GM21390 (cell line): ENCODE data around the gene ANKH.
"Not testable (repeated sequence)": the region's sequence is repeated elsewhere in the genome, so short reads cannot be mapped to it uniquely, and the experiment has no call there.

Experiments
- ATAC-seq: cut with Tn5 transposase; IDR thresholded peaks from one replicate; pipeline ENCODE4 v1.9.1; 2021; ENCODE audit not compliant: unreplicated experiment

The ANKH gene

DNA sequence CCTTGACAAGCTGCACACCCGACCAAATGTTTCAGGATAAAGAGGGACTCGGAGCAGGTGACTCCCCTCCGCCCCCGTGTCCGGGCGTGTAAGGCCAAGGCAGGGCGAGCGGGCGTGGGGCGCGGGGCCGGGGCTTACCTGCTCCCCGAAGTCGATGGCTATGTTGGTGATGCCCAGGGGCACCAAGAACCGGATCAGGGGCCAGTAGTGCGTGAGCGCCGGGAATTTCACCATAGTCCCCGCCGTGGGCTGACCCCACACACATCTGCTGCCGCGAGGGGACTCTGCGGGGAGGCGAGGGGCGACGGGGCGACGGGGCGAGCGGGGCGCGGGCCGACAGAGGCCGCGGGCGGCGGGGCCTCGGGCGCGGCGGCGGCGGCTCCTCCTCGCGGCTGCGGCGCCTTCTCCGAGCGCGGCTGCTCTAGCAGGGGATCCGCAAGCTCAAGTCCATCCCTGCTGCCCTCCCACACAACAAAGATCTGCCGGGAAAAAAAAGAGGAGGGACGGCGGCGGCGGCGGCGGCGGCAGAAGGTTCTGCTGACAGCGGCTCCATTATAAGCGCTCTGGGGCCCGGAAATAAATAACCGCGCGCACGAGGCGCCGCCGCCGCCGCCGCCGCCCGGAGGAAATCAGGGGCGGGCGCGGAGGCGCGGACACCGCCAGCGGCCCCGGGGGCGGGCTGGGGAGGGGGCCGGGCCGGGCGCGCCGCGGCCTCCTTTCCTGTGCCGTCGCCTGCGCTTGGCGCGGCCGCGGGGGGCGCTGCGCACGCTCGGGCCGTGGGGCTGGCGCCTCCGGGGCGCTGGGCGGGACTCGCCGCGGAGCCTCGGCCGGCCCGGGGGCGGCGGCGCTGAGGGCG is at the start of gene ANKH:
TSS of gene ANKH (minus strand) at position 565 of the 856 bp plus-strand sequence. CDS start at position 234, 331 bp downstream.
- peak; percentile 90 for ATAC-seq

DNA sequence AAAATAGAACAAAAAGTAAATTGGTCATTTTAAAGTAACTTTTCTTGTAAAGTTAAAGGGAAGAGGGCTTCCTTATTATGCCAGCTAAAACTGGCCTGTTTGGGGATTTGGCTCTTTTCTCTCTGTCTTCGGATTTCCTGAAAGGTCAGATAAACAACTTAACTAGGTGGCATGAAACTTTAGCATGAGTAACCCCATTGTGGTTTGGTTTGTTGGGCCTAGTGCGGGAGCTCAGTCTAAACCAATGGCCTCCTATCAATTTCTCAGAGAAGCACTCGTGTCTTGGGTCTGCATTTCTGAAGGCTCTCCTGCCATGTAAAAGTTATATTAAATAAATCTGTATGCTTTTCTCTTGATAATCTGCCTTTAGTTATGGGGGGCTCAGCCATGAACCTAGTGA is 48.5 kb upstream of the ANKH start:
- ATAC-seq = no peak

DNA sequence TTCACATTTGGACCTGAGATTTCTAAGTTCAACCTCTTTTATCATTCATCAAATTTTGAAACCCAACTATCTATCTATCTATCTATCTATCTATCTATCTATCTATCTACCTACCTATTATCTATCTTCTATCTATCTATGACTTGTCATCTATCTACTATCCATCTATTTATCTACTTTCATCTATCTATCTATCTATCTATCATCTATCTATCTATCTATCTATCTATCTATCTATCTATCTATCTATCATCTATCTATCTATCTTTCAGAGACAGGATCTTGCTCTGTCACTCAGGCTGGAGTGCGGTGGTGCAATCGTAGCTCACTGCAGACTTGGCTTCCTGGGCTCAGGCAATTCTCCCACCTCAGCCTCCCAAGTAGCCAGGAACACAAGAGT is 47.5 kb upstream of the ANKH start:
- ATAC-seq = not testable (repeated sequence)

DNA sequence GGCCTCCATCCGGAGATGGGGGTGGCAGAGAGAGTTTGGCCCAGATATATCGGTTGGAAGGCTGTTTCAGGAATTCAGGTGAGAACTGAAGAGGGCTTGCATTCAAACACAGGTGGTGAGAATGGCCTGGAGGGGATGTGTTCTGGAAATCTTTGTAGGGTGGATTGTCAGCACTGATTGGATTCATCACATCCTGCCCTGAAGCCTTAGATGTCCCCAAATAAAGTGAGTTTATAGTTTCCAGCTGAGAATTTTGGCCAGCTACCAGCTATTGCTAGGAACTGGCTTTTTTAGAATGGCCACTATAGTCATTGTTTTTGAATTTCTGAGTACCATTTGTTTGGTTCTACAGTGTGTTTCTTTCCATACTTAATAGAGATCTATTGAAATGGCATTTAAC is 46.1 kb upstream of the ANKH start:
- no peak for ATAC-seq

DNA sequence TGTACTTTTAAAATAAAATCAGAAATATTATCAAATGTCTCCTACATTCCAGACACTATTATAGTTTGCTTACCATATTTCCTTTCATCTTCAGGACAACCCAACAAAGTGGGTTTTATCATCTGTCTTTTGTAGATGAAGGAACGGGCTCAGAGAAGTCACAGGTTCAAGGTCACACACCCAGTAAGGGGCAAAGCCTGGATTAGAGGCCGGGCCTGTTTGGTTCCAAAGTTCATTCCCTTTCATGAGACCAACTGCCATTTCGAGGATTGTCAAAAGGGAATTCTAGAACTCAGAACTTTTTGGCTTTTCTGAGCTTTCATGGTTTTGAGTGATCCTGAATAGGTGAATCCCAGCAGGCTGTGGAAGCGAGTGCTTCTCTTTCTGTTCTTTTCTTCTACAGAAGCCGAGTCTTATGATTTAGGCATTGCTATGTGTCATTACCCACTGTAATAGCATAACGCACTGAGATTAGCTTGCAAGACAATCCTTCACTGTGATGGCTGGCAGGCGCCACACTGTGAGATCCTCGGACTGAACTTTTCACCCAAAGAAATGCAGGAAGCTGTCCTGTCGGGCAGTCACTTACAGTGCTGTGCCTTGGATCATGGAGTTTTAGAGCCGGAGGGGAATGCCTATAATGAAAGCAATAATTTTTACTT is 43.8 kb upstream of the ANKH start:
- no peak for ATAC-seq

DNA sequence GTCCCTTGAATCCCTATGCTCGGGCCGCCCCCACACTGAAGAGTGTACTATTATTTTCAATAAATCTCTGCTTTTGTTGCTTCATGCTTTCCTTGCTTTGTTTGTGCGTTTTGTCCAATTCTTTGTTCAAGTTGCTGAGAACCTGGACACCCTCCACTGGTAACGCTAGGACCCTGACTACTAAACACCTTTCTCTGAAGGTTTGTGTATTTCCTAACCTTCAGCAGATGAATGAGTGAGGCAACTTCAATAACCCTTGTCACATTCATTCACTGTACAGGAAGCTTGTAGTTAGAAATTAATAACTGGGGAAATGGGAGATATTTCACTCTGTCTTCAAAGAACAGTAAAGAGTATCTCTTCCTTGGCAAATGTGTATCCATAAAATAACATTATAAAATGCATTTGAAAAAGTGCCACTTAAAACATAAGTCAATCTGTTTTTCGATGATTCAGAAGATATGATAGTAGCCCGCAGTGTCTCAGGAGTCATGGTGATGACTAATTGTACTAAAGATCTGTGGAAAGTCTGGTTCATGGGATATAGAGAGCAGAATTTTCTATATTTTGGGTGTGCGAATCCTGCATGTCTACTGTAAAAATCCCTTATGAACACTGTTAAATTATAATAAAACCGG is 43.2 kb upstream of the ANKH start:
- ATAC-seq = no peak

DNA sequence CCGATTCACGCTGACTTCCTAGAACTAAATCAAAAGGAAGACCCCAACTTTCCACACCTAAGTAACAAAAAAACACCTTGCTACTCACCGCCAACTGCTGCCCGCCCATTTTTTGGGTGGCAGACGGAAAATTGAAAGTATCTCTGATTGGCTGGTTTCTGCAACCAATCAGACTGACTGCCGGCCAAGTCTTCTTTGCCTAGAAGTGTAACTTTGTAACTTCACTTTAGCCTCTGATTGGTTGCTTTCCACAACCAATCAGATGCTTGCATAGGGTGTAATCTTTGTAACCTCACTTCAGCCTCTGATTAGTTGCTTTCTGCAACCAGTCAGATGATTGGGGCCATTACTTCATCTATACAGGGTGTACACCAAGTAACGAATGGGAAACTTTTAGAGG is 42.6 kb upstream of the ANKH start:
- ATAC-seq = no peak

DNA sequence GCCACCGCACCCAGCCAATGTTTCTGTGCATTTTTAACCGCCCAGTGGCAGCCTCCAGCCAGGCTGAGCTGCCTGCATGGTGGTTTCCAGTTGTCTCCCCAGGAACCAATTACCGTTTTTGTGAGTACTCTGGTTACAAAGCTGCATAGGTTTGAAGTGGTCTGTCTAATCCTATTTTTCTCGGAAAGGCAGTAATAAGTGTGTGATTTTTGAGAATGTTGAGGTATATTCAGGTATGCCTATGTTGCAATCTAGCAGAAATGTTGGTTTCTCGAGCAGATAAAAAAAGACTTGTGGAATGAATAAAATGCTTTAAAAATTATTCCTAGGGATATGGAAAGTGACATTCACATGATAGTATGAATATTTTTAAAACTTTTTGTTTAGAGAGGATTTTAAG is 41.5 kb upstream of the ANKH start:
- no peak for ATAC-seq

DNA sequence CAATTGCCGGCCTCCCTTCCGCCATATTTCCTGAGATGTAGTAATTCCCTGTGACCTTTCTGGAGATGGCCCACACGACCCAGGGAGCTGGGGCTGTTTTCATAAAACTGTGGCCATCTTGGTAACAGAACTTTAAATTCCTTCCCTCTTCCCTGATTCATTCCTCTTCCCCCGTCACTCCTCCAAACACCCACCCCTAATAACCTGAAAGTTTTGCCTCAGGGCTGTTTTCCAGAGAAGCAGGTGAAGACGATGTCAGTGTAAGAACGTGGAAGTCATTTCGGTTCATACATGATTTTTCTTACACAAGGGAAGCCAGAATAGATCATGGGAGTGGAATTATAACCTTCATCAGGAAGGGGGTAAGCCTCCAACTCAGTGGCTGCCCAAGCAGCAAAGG is 40.6 kb upstream of the ANKH start:
- no peak for ATAC-seq

DNA sequence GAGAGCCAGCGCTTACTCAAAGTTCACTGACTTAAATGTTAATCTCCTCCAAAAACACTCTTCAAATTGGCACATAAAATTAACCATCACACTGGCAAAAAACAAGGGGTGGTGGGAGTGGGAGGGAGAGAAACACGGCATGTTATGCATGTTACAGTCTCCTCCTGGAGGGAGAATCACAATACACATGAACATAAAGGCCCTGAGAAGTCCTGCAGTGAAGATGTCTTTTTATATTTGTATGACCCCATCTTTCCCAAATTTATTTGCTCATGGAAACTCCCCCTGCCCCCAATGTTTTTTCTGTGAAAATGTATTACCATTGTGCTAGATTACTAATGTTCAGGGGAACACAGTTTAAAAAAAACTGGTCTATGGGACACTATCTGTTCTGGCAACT is 37.8 kb upstream of the ANKH start:
- no peak for ATAC-seq

DNA sequence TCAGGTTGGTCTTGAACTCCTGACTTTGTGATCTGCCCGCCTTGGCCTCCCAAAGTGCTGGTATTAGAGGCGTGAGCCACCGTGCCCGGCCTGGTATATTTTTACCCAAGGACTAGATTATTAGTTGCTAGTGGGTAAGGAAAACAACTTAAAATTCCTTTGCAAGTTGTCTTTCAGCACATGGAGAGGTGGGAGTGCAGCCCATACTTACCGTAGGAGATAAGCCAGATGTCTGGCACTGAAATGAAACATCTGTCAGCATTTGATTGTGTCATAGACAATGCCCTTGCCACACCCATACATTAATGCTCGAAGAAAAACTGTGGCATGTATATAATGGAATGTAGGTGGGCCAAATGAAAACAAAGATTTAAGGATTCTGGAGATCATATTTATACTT is 36.6 kb upstream of the ANKH start:
- ATAC-seq = no peak

DNA sequence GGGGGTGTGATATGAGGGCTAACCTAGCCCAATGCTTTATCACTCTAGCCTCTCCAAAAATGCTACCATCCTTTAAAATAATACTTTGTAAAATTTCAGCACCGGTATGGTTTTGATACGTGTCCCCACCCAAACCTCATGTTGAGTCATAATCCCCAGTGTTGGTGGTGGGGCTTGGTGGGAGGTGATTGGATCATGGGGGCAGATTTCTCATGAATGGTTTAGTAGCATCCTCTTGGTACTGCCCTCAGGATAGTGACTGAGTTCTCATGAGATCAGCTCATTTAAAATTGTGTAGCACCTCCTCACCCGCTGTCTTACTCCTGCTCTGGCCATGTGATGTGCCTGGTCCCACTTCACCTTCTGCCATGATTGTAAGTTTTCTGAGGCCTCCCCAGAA is 35.0 kb upstream of the ANKH start:
- ATAC-seq = no peak

DNA sequence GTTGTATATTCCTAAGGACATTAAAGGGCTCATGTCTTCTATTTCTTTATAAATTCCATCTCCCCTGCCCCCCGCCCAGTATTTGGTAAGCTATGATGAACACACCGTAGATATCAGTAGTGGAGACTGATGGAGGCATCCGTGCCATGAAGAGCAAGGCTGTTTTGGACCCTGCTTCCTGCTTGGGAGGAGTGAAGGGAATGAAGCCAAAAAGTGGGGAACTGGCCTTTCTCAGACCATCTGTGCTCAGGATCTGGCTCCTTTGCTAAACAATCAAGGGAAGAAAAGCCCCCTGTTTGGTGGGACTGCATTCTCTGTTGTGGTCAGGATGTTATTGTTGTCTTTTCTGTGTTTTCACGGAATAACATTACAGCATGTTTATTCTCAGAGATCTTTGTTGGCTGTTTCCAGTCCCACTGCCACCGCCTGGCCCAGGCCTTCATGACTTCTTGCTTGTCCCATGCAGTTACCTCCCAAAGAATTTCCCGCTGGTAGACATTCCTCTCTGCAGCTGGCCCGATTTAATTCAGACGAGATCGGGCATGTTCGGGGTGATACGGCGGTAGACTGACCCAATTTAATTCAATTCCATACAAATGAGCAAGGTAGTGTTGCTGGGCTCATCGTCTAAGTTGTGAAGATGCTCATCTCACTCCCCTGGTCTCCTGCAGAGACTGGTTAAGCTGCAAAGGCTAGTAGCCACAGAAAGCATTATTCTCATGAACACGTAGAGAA is 31.4 kb upstream of the ANKH start:
- no peak for ATAC-seq

DNA sequence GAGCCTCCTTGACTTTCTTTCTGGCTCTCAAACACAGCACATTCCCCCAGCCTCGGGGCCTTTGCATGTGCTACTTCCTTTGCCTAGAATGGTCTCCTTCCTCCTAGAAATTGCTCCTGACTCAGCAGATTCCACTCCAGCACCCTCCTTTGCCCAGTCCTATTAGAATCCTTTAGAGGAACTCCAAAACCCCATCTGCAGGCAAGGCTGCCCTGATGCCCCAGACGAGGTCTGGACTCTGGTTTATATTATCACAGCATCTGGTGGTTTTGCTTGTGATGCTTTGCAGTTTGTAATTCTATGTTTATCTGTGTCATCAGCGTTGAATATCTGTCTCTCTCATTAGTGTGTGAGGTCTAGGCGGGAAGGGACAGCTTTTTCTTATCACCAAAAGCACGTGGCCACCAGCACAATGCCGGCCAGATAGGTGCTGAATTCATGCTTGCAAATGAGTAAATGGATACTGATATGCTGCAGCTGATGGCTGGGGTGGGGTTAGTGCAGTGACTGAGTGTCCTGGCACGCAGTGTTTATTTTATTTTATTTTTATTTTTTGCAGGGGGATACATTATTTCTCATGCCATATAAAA is 30.0 kb upstream of the ANKH start:
- ATAC-seq = no peak

DNA sequence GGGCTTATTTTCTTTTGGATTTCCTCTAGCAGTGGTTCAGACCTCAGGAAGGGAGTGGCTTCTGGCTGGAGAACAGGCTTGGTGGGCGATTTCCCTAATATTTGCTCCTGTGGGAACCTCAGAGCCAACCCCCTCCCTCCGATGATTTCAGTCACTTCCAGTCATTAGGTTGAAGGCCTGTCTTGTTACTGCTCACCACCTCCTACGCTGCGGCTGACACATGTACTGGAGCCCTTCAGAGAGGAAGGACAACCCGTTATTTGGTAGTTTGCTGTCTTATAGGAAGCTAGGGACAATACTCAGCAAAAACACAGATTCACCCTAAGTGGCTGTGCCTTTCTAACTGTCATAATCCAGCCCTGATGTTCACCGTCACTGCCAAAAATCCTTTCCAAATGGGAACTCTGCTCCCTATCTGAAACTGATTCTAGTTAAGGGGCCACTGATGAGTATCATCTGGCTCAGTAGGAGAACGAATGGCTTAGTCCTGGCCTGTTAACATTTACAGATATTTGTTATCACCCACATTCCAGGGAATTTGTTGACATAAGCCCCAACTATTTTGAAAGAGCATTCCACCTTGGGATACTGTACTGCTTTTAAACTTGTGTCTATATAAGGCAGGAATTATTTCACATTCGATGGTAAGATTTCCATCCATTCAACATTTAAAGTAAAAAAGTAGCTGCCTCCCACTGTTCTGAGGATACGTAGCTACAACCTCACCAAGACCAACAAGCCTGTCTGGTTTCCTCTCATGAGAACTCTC is 29.3 kb upstream of the ANKH start:
- no peak for ATAC-seq

DNA sequence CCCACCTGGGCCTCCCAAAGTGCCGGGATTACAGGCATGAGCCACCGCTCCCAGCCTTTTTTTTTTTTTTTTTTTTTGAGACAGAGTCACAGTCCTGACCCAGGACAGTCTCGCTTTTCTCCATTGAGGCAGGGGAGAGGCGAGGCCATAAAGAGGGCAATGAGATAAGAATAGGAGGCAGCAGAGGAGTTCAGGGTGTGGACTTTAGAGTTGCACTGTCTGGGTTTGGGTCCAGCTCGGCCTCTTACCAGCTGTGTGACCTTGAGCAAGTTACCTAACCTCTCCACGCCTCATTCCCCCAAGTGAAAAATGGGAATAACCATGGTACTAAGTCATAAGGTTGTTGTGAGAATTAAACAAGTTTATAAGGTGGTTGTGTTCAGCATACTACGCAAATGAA is 24.6 kb upstream of the ANKH start:
- no peak for ATAC-seq

DNA sequence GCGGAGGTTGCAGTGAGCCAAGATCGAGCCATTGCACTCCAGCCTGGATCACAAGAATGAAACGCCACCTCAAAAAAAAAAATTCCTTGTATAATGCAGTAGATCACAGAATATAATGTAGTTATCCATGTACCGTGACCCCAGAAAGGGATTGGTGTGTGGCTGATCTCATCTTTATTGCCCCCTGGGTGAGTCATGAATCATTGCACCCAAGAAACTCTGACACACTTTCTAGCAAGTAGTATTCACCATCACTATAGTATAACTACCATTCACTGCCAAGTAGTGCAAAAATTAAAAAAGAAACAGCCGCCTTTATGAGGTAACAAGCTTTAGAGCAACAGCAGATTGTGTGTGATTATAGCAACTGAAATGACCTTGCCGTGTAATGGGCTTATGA is 23.7 kb upstream of the ANKH start:
- ATAC-seq = no peak

DNA sequence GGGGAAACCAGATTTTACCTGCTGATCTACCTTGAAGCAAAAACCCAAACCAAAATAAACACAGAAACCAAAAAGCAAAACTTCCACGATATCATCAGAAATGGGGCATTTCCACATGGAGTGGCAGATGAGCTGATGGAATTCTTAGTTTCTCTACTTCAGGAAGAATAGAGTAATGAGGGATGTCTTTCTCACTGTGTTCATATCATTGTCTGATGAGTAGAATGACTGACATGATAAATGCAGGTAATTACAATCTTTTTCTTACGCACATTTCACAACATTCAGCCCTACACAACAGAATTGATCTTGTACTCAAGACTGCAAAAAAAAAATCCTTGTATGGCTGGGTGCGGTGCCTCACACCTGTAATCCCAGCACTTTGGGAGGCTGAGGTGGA is 23.2 kb upstream of the ANKH start:
- no peak for ATAC-seq

DNA sequence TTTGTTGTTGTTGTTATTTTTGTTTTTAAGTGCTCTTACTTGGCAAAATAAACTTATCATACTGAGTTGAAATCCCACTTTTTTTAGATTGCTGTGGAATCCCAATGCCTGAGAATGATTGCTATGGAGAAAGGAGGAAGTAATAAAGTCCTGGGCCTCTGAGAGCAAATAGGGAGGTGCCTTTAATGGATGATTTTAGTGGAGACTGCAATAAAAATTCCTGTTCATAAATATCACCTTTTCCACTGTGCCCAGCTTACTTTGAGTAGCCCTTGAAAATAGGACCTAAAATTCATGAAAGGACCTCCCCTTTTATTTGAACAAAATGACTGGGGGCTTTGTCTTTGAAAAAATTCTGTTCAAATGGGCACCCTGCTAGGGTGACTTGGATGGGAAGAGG is 21.8 kb upstream of the ANKH start:
- no peak for ATAC-seq

DNA sequence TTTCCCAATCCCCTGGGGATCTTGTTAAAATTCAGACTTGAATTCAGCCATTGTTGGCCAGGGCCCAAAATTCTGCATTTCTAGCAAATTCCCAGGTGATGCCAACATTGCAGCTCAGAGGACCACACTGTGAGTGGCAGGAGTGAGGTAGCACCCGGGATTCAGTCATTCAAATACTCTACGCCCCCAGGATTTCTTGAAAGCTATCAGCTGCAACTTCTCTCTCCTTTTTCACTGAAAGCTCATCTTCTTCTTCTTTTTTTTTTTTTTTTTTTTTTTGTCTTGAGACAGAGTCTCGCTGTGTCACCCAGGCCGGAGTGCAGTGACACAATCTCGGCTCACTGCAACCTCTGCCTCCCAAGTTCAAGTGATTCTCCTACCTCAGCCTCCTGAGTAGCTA is 19.3 kb upstream of the ANKH start:
- no peak for ATAC-seq
